B cell (primary cell): ENCODE measurements around the gene PBXIP1. TPM values are rescaled to one million over a fixed set of nuclear protein-coding genes. Genes with fewer than 3 reads are reported as not detected.

Experiments
- ATAC-seq: fragments of 200-7000 bp; cut with Tn5 transposase; one replicate; pipeline ENCODE4 v1.10.0; 2021; ENCODE audit warnings: low read depth, mild to moderate bottlenecking, moderate number of reproducible peaks, moderate library complexity
- CTCF ChIA-PET: fragments of 350-600 bp; sonication (Branson Sonifier 250); formaldehyde crosslinking; loops from one replicate; lab custom pipeline; 2021; ENCODE audit warnings: antibody characterized with exemption, inconsistent platforms; lab: Charles Lee
- POLR2A ChIA-PET: fragments of 350-600 bp; sonication (Branson Sonifier 250); formaldehyde crosslinking; loops from one replicate; lab custom pipeline; 2021; ENCODE audit warnings: antibody characterized with exemption; lab: Charles Lee
- DNase-seq: peaks from one replicate; pipeline ENCODE4 v3.0.0; 2013
- H2AFZ ChIP-seq: 2 replicates; pipeline ENCODE4 v1.6.1; 2012; ENCODE audit warnings: mild to moderate bottlenecking, low read depth, low read length; ENCODE audit not compliant: insufficient read depth, poor library complexity, severe bottlenecking
- H3K27ac ChIP-seq, 2 donors: 1 replicate in 1 of 2; 2 replicates in 1 of 2; pipeline ENCODE4 v1.5.1; 2012 to 2013; ENCODE audit warnings: low read length in 2 of 2, mild to moderate bottlenecking in 2 of 2, moderate library complexity in 1 of 2
- H3K27me3 ChIP-seq, 4 experiments: fragments of 200-600 bp in 1 of 4; sonication (generic) in 1 of 4; replicated peaks in 1 of 4; 1 replicate in 2 of 4; 2 replicates in 2 of 4; pipeline versions ENCODE4 v1.6.1 to v1.7.0; 2013 to 2016; ENCODE audit warnings: low read length in 3 of 4, mild to moderate bottlenecking in 2 of 4, mixed read lengths in 1 of 4, moderate library complexity in 1 of 4; ENCODE audit not compliant: insufficient read depth in 4 of 4, control insufficient read depth in 3 of 4; ENCODE audit errors: control extremely low read depth in 1 of 4
- H3K36me3 ChIP-seq, 2 experiments: replicated peaks in 1 of 2; 1 replicate in 1 of 2; 2 replicates in 1 of 2; pipeline versions ENCODE4 v1.6.1 to v1.7.1; 2013; ENCODE audit warnings: low read length in 1 of 2; ENCODE audit not compliant: insufficient read depth in 2 of 2, control insufficient read depth in 1 of 2; ENCODE audit errors: control extremely low read depth in 1 of 2, extremely low read depth in 1 of 2
- H3K4me1 ChIP-seq, 2 donors: fragments of 200-600 bp in 1 of 2; sonication (generic) in 1 of 2; 1 replicate in 1 of 2; 2 replicates in 1 of 2; pipeline versions ENCODE4 v1.5.1 to v1.6.1; 2013 to 2017; ENCODE audit warnings: low read length in 2 of 2; ENCODE audit not compliant: control insufficient read depth in 2 of 2, insufficient read depth in 2 of 2
- H3K4me2 ChIP-seq: replicated peaks from 2 replicates; pipeline ENCODE3; 2012; ENCODE audit warnings: mild to moderate bottlenecking, low read depth, low read length; ENCODE audit not compliant: poor library complexity, severe bottlenecking
- H3K4me3 ChIP-seq, 5 experiments: fragments of 200-600 bp in 1 of 5; sonication (generic) in 1 of 5; 1 replicate in 3 of 5; 2 replicates in 2 of 5; pipeline versions ENCODE4 v1.5.1 to v1.7.0; 2011 to 2016; ENCODE audit warnings: low read length in 4 of 5, mild to moderate bottlenecking in 4 of 5, low read depth in 2 of 5, control low read depth in 1 of 5, moderate library complexity in 1 of 5; ENCODE audit not compliant: insufficient read depth in 1 of 5; ENCODE audit errors: control extremely low read depth in 1 of 5, extremely low read depth in 1 of 5
- H3K79me2 ChIP-seq: fragments of 200-600 bp; sonication (generic); one replicate; pipeline ENCODE4 v1.6.0; 2016; ENCODE audit warnings: low read length; ENCODE audit not compliant: control insufficient read depth, insufficient read depth
- H3K9ac ChIP-seq: fragments of 200-600 bp; sonication (generic); 2 replicates; pipeline ENCODE4 v1.6.1; 2017; ENCODE audit warnings: mild to moderate bottlenecking, low read length, moderate library complexity
- H3K9me3 ChIP-seq, 3 donors: one replicate each; pipeline versions ENCODE4 v1.6.1 to v1.7.1; 2013; ENCODE audit warnings: low read length in 2 of 3; ENCODE audit not compliant: control insufficient read depth in 2 of 3, insufficient read depth in 1 of 3; ENCODE audit errors: control extremely low read depth in 1 of 3
- H4K20me1 ChIP-seq: 2 replicates; pipeline ENCODE4 v1.6.0; 2012; ENCODE audit warnings: mild to moderate bottlenecking, low read length; ENCODE audit not compliant: insufficient read depth, control insufficient read depth, poor library complexity, severe bottlenecking
- H3K27ac Mint-ChIP-seq: one replicate; pipeline ENCODE4 v1.8.0; 2021; ENCODE audit warnings: mixed read lengths
- H3K27me3 Mint-ChIP-seq: one replicate; pipeline ENCODE4 v1.8.0; 2021; ENCODE audit warnings: mixed read lengths
- H3K4me1 Mint-ChIP-seq: one replicate; pipeline ENCODE4 v1.8.0; 2021; ENCODE audit warnings: mixed read lengths
- H3K4me3 Mint-ChIP-seq: one replicate; pipeline ENCODE4 v1.8.0; 2021; ENCODE audit warnings: mixed read lengths
- H3K9me3 Mint-ChIP-seq: one replicate; pipeline ENCODE4 v1.8.0; 2022; ENCODE audit warnings: mixed read lengths; ENCODE audit not compliant: insufficient read depth
- CTCF ChIP-seq: fragments of 200-600 bp; IDR thresholded peaks from one replicate; pipeline ENCODE4 v1.8.0; 2022; ENCODE audit warnings: antibody characterized with exemption, mild to moderate bottlenecking
- EZH2 ChIP-seq: IDR thresholded peaks from 2 replicates; pipeline ENCODE4 v1.6.1; 2012; ENCODE audit warnings: borderline replicate concordance, low read depth, mild to moderate bottlenecking, moderate library complexity, low read length; ENCODE audit not compliant: insufficient read depth, poor library complexity, severe bottlenecking
- WGBS: methylation state at CpG from one replicate; pipeline ENCODE4 v1.1.5; 2013; ENCODE audit warnings: missing lambda C conversion rate; ENCODE audit not compliant: insufficient coverage; 5-methylcytosine and 5-hydroxymethylcytosine counted together
- intact Hi-C: fragments of 100-400 bp; cut with micrococcal nuclease; formaldehyde crosslinking; loops from one replicate; pipeline ENCODE4 v1.10.0; 2022
- polyA plus RNA-seq: library from polyadenylated mRNA; depleted of rRNA; stranded (reverse); fragments of >200 nt; gene quantifications from 2 replicates; pipeline ENCODE4 v1.2.3, GENCODE V29; 2012
- total RNA-seq, 2 donors: library from RNA; stranded (reverse); fragments of 120-200 nt in 1 of 2; gene quantifications; 1 replicate in 1 of 2; 2 replicates in 1 of 2; pipeline versions ENCODE4 v1.2.3 to v1.2.4, GENCODE V29; 2013 to 2022

PBXIP1 gene
- total and polyA plus RNA-seq, 2 donors (not counting 1 experiment from before 2014, with no cell fraction given): 77.6 to 212 TPM

DNA sequence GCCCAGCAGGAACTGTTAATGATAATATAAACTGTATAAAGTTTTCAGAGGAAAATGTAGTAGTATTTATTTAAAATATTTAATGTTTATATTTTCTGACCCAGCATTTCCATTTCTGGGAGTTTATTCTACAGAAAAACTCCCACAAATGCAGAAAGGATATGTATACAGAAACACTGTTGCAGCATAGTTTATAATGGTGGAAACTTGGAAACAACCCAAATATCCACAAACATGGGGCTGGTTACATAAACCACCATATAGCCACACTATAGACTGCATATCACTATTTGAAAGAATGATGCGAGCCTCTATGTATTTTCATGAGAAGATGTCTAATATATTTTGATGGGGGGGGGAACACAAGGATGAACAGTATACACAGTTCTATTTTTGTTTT is 54.3 kb downstream of the PBXIP1 start:
- Mint-ChIP-seq H3K9me3 (no peaks in the 10 kb centered on the region), H3K4me1 (no peaks in the 10 kb centered on the region), H3K27me3 (no peaks in the 10 kb centered on the region), H3K4me3 (no peak overlapping the region), H3K27ac (no peak overlapping the region)
- DNase-seq: no peak
- Histone ChIP-seq H3K27me3 (no peaks in the 10 kb centered on the region), H2AFZ (no peak overlapping the region), H4K20me1 (no peaks in the 10 kb centered on the region), H3K27ac (no peak overlapping the region), H3K4me3 (no peak overlapping the region), H3K4me2 (no peak overlapping the region), H3K79me2 (no peaks in the 10 kb centered on the region), H3K36me3 (no peaks in the 10 kb centered on the region), H3K4me1 (no peaks in the 10 kb centered on the region), H3K9ac (no peak overlapping the region), H3K9me3 (no peaks in the 10 kb centered on the region)
- CTCF ChIA-PET: no interaction called here
- no peak for ATAC-seq
- POLR2A ChIA-PET: no interaction called here
- no CpG with 5 or more reads among the region's 1 CpG for WGBS
- TF ChIP-seq CTCF (no peak), EZH2 (no peak)
- intact Hi-C loops: no loop called here

- TF ChIP-seq EZH2: no peak
- no peak for TF ChIP-seq CTCF
- intact Hi-C loops: no loop called here
- Histone ChIP-seq H4K20me1 (no peaks in the 10 kb centered on the region), H3K27ac (no peak overlapping the region), H3K9ac (no peak overlapping the region), H3K27me3 (no peaks in the 10 kb centered on the region), H3K79me2 (no peaks in the 10 kb centered on the region), H2AFZ (no peak overlapping the region), H3K4me1 (no peaks in the 10 kb centered on the region), H3K4me2 (no peak overlapping the region), H3K9me3 (no peaks in the 10 kb centered on the region), H3K4me3 (no peak overlapping the region), H3K36me3 (no peaks in the 10 kb centered on the region)
- Mint-ChIP-seq H3K4me1 (no peaks in the 10 kb centered on the region), H3K9me3 (no peaks in the 10 kb centered on the region), H3K4me3 (no peak overlapping the region), H3K27ac (no peak overlapping the region), H3K27me3 (no peaks in the 10 kb centered on the region)
- ChIA-PET CTCF (no interaction called here), POLR2A (no interaction called here)
- no peak for ATAC-seq
- DNase-seq: no peak
- 100% methylated on average over 4 of the region's 6 CpGs for WGBS
These were observed 56.9 kb downstream of the PBXIP1 start for GRCh38 chr1:154899041-154899440.
